Nephron progenitor cell (in vitro differentiated cells): ENCODE results near the gene PAX5.

Experiments
- DNase-seq: peaks from one replicate; pipeline ENCODE4 v3.0.0; 2021
- H3K27ac Mint-ChIP-seq: 2 replicates; pipeline ENCODE4 v1.8.0; 2021; ENCODE audit warnings: mild to moderate bottlenecking, moderate library complexity, mixed read lengths
- H3K27me3 Mint-ChIP-seq: 2 replicates; pipeline ENCODE4 v1.8.0; 2021; ENCODE audit warnings: mild to moderate bottlenecking, low read depth, mixed read lengths; ENCODE audit not compliant: poor library complexity
- H3K36me3 Mint-ChIP-seq: 2 replicates; pipeline ENCODE4 v1.8.0; 2021; ENCODE audit warnings: low read depth, mixed read lengths
- H3K4me1 Mint-ChIP-seq: 2 replicates; pipeline ENCODE4 v1.8.0; 2021; ENCODE audit warnings: mixed read lengths
- H3K4me3 Mint-ChIP-seq: 2 replicates; pipeline ENCODE4 v1.8.0; 2021; ENCODE audit warnings: mild to moderate bottlenecking, moderate library complexity, mixed read lengths
- H3K9me3 Mint-ChIP-seq: 2 replicates; pipeline ENCODE4 v1.8.0; 2021; ENCODE audit warnings: mild to moderate bottlenecking, moderate library complexity, mixed read lengths
- TF ChIP-seq, protein P1 (sequence below): fragments of 200-600 bp; sonication (generic); IDR thresholded peaks from 2 replicates; pipeline ENCODE4 v1.5.0; 2021; ENCODE audit warnings: antibody characterized with exemption

The PAX5 gene

DNA sequence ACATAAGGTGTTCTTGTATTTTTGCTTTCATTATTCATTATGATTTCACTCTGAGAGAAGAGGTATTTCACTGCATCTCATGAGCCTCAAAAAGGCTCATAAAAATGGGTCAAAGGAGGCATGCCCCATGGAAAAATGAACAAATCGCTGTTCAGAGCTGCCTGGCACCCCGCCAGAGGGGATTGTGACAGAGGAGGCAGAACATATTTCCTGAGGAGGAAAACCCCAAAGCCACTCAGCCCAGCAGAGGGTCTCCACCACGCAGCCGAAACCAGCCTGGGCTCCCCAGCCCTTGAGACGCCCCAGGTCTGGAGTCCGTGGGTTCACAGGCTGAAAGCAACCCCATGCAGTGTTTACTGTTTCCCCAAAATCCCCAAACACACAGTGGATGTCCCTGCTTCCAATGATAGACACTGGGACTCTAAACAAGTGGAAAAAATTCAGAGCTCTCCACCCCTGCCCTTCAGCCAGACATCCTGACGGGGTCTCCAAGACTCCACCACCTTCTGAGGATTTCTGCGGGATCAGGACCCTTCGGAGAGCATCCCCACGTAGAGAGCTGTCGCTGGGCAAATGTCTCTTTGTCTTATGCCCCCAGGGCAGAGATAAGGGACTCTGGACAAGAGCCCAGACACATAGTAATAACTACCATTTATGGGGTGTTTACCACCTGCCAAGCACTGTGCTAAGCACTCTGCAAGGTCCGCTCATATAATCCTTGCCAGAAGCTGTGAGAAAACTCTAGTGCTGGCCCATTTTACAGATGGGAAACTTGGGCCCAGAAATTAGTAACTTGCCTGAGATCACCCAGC is 122.3 kb downstream of the PAX5 start:
- Mint-ChIP-seq H3K27ac (no peak overlapping the region), H3K4me1 (no peaks in the 10 kb centered on the region), H3K27me3 (peaks cover 44% of the 10 kb centered on the region), H3K4me3 (no peak overlapping the region), H3K36me3 (no peaks in the 10 kb centered on the region), H3K9me3 (peaks cover 4% of the 10 kb centered on the region)
- DNase-seq: no peak
- TF ChIP-seq, protein P1, sequence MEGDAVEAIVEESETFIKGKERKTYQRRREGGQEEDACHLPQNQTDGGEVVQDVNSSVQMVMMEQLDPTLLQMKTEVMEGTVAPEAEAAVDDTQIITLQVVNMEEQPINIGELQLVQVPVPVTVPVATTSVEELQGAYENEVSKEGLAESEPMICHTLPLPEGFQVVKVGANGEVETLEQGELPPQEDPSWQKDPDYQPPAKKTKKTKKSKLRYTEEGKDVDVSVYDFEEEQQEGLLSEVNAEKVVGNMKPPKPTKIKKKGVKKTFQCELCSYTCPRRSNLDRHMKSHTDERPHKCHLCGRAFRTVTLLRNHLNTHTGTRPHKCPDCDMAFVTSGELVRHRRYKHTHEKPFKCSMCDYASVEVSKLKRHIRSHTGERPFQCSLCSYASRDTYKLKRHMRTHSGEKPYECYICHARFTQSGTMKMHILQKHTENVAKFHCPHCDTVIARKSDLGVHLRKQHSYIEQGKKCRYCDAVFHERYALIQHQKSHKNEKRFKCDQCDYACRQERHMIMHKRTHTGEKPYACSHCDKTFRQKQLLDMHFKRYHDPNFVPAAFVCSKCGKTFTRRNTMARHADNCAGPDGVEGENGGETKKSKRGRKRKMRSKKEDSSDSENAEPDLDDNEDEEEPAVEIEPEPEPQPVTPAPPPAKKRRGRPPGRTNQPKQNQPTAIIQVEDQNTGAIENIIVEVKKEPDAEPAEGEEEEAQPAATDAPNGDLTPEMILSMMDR: no peak

DNA sequence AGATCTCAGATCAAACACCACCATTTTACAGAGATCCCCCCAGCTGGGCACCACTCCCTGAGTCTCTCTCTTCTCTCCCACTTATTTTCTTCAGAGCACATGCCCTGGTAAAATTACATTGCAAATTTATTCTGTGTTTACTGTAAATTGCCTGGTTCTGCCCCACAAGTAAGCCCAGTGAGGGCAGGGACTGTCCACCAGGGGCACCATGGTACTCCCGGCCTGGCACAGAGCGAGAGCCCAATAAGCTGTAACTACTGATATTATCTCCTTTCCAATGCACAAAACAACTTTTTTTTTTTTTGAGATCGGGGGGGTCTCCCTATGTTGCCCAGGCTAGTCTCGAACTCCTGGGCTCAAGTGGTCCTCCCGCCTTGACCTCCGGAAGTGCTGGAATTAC is 123.0 kb downstream of the PAX5 start:
- Mint-ChIP-seq H3K9me3 (peaks cover 4% of the 10 kb centered on the region), H3K4me1 (no peaks in the 10 kb centered on the region), H3K27ac (no peak overlapping the region), H3K27me3 (peaks cover 51% of the 10 kb centered on the region), H3K36me3 (no peaks in the 10 kb centered on the region), H3K4me3 (no peak overlapping the region)
- DNase-seq: no peak
- TF ChIP-seq, protein P1: no peak

GRCh38 chr9:36906492-36906891 is 127.6 kb downstream of the PAX5 start:
- H3K36me3 Mint-ChIP-seq: no peaks in the 10 kb centered on the region
- no peak overlapping the region for H3K27ac Mint-ChIP-seq
- H3K27me3 Mint-ChIP-seq: peaks cover 73% of the 10 kb centered on the region
- no peaks in the 10 kb centered on the region for H3K9me3 Mint-ChIP-seq
- TF ChIP-seq, protein P1: no peak
- no peak for DNase-seq
- H3K4me1 Mint-ChIP-seq: peaks cover 10% of the 10 kb centered on the region
- H3K4me3 Mint-ChIP-seq: no peak overlapping the region

- H3K27ac Mint-ChIP-seq: no peak overlapping the region
- peaks cover 21% of the 10 kb centered on the region for H3K4me1 Mint-ChIP-seq
- no peak for DNase-seq
- no peaks in the 10 kb centered on the region for H3K36me3 Mint-ChIP-seq
- no peak overlapping the region for H3K4me3 Mint-ChIP-seq
- TF ChIP-seq, protein P1: peak; percentile 26
- peaks cover 76% of the 10 kb centered on the region for H3K27me3 Mint-ChIP-seq
- no peaks in the 10 kb centered on the region for H3K9me3 Mint-ChIP-seq
These were observed 128.7 kb downstream of the PAX5 start for GRCh38 chr9:36905101-36906066.

GRCh38 chr9:36903541-36904435 is 130.3 kb downstream of the PAX5 start:
- Mint-ChIP-seq H3K9me3 (no peaks in the 10 kb centered on the region), H3K4me3 (no peak overlapping the region), H3K27ac (no peak overlapping the region), H3K27me3 (peaks cover 76% of the 10 kb centered on the region), H3K4me1 (peaks cover 22% of the 10 kb centered on the region), H3K36me3 (no peaks in the 10 kb centered on the region)
- DNase-seq: no peak
- TF ChIP-seq, protein P1: no peak
